H9 (cell line): ENCODE results near the gene PTCD2. TPM values are rescaled to one million over a fixed set of nuclear protein-coding genes. Genes with fewer than 3 reads are reported as not detected.

ENCODE experiments used
- DNase-seq: peaks from one replicate; pipeline ENCODE4 v3.0.0-alpha.2; 2017
- H2AFZ ChIP-seq: one replicate; pipeline ENCODE4 v1.6.1; 2013; ENCODE audit warnings: mild to moderate bottlenecking, low read length, control low read depth, moderate library complexity
- H2AK5ac ChIP-seq: 2 replicates; pipeline ENCODE4 v1.6.1; 2013; ENCODE audit warnings: low read length, control low read depth, mixed read lengths; ENCODE audit not compliant: insufficient read length
- H2BK120ac ChIP-seq: one replicate; pipeline ENCODE4 v1.6.1; 2013; ENCODE audit warnings: low read depth, mild to moderate bottlenecking, low read length, control low read depth, inconsistent platforms; ENCODE audit not compliant: poor library complexity, severe bottlenecking
- H2BK12ac ChIP-seq: 2 replicates; pipeline ENCODE4 v1.6.1; 2013; ENCODE audit warnings: low read length, control low read depth, mixed read lengths, low read depth; ENCODE audit not compliant: insufficient read length
- H2BK15ac ChIP-seq: 2 replicates; pipeline ENCODE4 v1.6.1; 2013; ENCODE audit warnings: low read depth, low read length, control low read depth
- H2BK20ac ChIP-seq: one replicate; pipeline ENCODE4 v1.6.1; 2013; ENCODE audit warnings: low read depth, mild to moderate bottlenecking, low read length, control low read depth, inconsistent platforms; ENCODE audit not compliant: poor library complexity, severe bottlenecking
- H2BK5ac ChIP-seq: 2 replicates; pipeline ENCODE4 v1.6.1; 2013; ENCODE audit warnings: low read length, control low read depth, mixed read lengths; ENCODE audit not compliant: insufficient read length
- H3K14ac ChIP-seq: 2 replicates; pipeline ENCODE4 v1.6.1; 2013; ENCODE audit warnings: low read length, control low read depth; ENCODE audit not compliant: insufficient read depth
- H3K18ac ChIP-seq: 2 replicates; pipeline ENCODE4 v1.6.1; 2013; ENCODE audit warnings: low read depth, mild to moderate bottlenecking, mixed read lengths, low read length, control low read depth; ENCODE audit not compliant: insufficient read length
- H3K23ac ChIP-seq: 2 replicates; pipeline ENCODE4 v1.6.1; 2013; ENCODE audit warnings: low read length, control low read depth, mixed read lengths, low read depth; ENCODE audit not compliant: insufficient read length
- H3K23me2 ChIP-seq: 2 replicates; pipeline ENCODE4 v1.6.1; 2013; ENCODE audit warnings: low read depth, mild to moderate bottlenecking, mixed read lengths, low read length, control low read depth; ENCODE audit not compliant: insufficient read length, poor library complexity, severe bottlenecking
- H3K27ac ChIP-seq: 2 replicates; pipeline ENCODE4 v1.5.1; 2013; ENCODE audit warnings: low read length, control low read depth, mixed read lengths, low read depth; ENCODE audit not compliant: insufficient read length
- H3K27me3 ChIP-seq: 2 replicates; pipeline ENCODE4 v1.6.1; 2013; ENCODE audit warnings: low read length, control low read depth, inconsistent platforms; ENCODE audit not compliant: insufficient read depth
- H3K4ac ChIP-seq: 2 replicates; pipeline ENCODE4 v1.6.1; 2013; ENCODE audit warnings: low read depth, mild to moderate bottlenecking, control low read depth, inconsistent platforms, low read length, moderate library complexity
- H3K4me1 ChIP-seq: 2 replicates; pipeline ENCODE4 v1.6.1; 2013; ENCODE audit warnings: low read length, control low read depth, inconsistent platforms; ENCODE audit not compliant: insufficient read depth
- H3K4me2 ChIP-seq: 2 replicates; pipeline ENCODE4 v1.6.1; 2013; ENCODE audit warnings: low read length, control low read depth, mixed read lengths; ENCODE audit not compliant: insufficient read length, insufficient read depth
- H3K56ac ChIP-seq: 2 replicates; pipeline ENCODE4 v1.6.1; 2013; ENCODE audit warnings: low read depth, mild to moderate bottlenecking, mixed read lengths, low read length, control low read depth; ENCODE audit not compliant: insufficient read length
- H3K79me1 ChIP-seq: 2 replicates; pipeline ENCODE4 v1.6.1; 2013; ENCODE audit warnings: low read depth, mild to moderate bottlenecking, moderate library complexity, low read length, control low read depth, inconsistent platforms; ENCODE audit not compliant: insufficient read depth, poor library complexity, severe bottlenecking
- H3K79me2 ChIP-seq: 2 replicates; pipeline ENCODE4 v1.6.1; 2013; ENCODE audit warnings: low read length, control low read depth, inconsistent platforms; ENCODE audit not compliant: insufficient read depth
- H3K9ac ChIP-seq: 2 replicates; pipeline ENCODE4 v1.6.1; 2013; ENCODE audit warnings: low read length, control low read depth, mixed read lengths; ENCODE audit not compliant: insufficient read length; ENCODE audit errors: extremely low read depth
- H3K9me3 ChIP-seq: one replicate; pipeline ENCODE4 v1.6.1; 2013; ENCODE audit warnings: low read depth, low read length, inconsistent platforms; ENCODE audit not compliant: control insufficient read depth
- H3T11ph ChIP-seq: one replicate; pipeline ENCODE4 v1.6.1; 2013; ENCODE audit warnings: mild to moderate bottlenecking, low read length, control low read depth, inconsistent platforms
- H4K20me1 ChIP-seq: one replicate; pipeline ENCODE4 v1.6.1; 2013; ENCODE audit not compliant: control insufficient read depth, insufficient read length, insufficient read depth
- H4K5ac ChIP-seq: 2 replicates; pipeline ENCODE4 v1.6.1; 2013; ENCODE audit warnings: low read depth, mild to moderate bottlenecking, mixed read lengths, low read length, control low read depth; ENCODE audit not compliant: insufficient read length
- H4K8ac ChIP-seq: replicated peaks from 2 replicates; pipeline ENCODE4 v1.6.1; 2013; ENCODE audit warnings: low read length, control low read depth, mixed read lengths, low read depth; ENCODE audit not compliant: insufficient read length
- H4K91ac ChIP-seq: 2 replicates; pipeline ENCODE4 v1.6.1; 2013; ENCODE audit warnings: low read depth, mild to moderate bottlenecking, moderate library complexity, mixed read lengths, low read length, control low read depth; ENCODE audit not compliant: insufficient read length
- H3K27ac Mint-ChIP-seq, 3 experiments: 2 replicates in 2 of 3; 3 replicates in 1 of 3; pipeline ENCODE4 v1.8.0; 2020 to 2021; ENCODE audit warnings: mixed read lengths in 3 of 3, mild to moderate bottlenecking in 1 of 3, moderate library complexity in 1 of 3
- H3K27me3 Mint-ChIP-seq: 2 replicates; pipeline ENCODE4 v1.8.0; 2021; ENCODE audit warnings: low read depth, mild to moderate bottlenecking, moderate library complexity, mixed read lengths
- H3K36me3 Mint-ChIP-seq, 3 experiments: 2 replicates in 2 of 3; 3 replicates in 1 of 3; pipeline ENCODE4 v1.8.0; 2020 to 2021; ENCODE audit warnings: low read depth in 3 of 3, mixed read lengths in 3 of 3; ENCODE audit not compliant: insufficient read depth in 1 of 3
- H3K4me1 Mint-ChIP-seq, 2 experiments: 2 replicates each; pipeline ENCODE4 v1.8.0; 2020; ENCODE audit warnings: mixed read lengths in 2 of 2
- H3K4me3 Mint-ChIP-seq, 2 experiments: 2 replicates in 1 of 2; 3 replicates in 1 of 2; pipeline ENCODE4 v1.8.0; 2020 to 2021; ENCODE audit warnings: mild to moderate bottlenecking in 2 of 2, mixed read lengths in 2 of 2, moderate library complexity in 1 of 2
- H3K9me3 Mint-ChIP-seq, 2 experiments: 2 replicates in 1 of 2; 3 replicates in 1 of 2; pipeline ENCODE4 v1.8.0; 2020; ENCODE audit warnings: mild to moderate bottlenecking in 2 of 2, mixed read lengths in 2 of 2, moderate library complexity in 1 of 2
- CTCF ChIP-seq: fragments of 200-600 bp; sonication (generic); conservative IDR thresholded peaks from 3 replicates; pipeline ENCODE4 v1.8.0; 2021; ENCODE audit warnings: antibody characterized with exemption, mild to moderate bottlenecking
- WGBS: extraction: QIAGEN DNeasy Blood & Tissue Kit; methylation state at CpG from one replicate; pipeline ENCODE4 v1.1.7; 2013; ENCODE audit warnings: missing lambda C conversion rate, low lambda C conversion rate, mixed read lengths; ENCODE audit not compliant: insufficient read length; ENCODE audit errors: extremely low coverage; 5-methylcytosine and 5-hydroxymethylcytosine counted together
- total RNA-seq: library from RNA; stranded (reverse); gene quantifications from 2 replicates; pipeline ENCODE4 v1.2.1, GENCODE V29; 2021

The PTCD2 gene
- total RNA-seq, 1 experiment from 2014 or later, result 12.7 TPM

GRCh38 chr5:72386639-72387038, 66.5 kb downstream of the PTCD2 start:
- Histone ChIP-seq H3K79me1 (no peaks in the 10 kb centered on the region), H3T11ph (no peak overlapping the region), H4K20me1 (no peaks in the 10 kb centered on the region), H2AFZ (no peak overlapping the region), H2AK5ac (no peak overlapping the region), H3K23ac (no peak overlapping the region), H2BK12ac (no peak overlapping the region), H2BK20ac (no peak overlapping the region), H3K4me2 (no peak overlapping the region), H4K8ac (no peak overlapping the region), H3K4me1 (no peaks in the 10 kb centered on the region), H2BK15ac (no peak overlapping the region), H3K9ac (no peak overlapping the region), H2BK120ac (no peak overlapping the region), H4K5ac (no peak overlapping the region), H3K18ac (no peak overlapping the region), H4K91ac (no peak overlapping the region), H3K27me3 (no peaks in the 10 kb centered on the region; the same call in 1 of the 2 replicates), H3K4ac (no peak overlapping the region), H3K27ac (no peak overlapping the region), H3K79me2 (no peaks in the 10 kb centered on the region), H3K56ac (no peak overlapping the region), H3K9me3 (no peaks in the 10 kb centered on the region), H3K14ac (no peak overlapping the region), H3K23me2 (no peaks in the 10 kb centered on the region), H2BK5ac (no peak overlapping the region)
- WGBS, result no CpG with 5 or more reads among the region's 1 CpG
- Mint-ChIP-seq H3K27me3 (peaks cover 9% of the 10 kb centered on the region), H3K9me3 (no peaks in the 10 kb centered on the region), H3K36me3 (no peaks in the 10 kb centered on the region), H3K4me3 (no peak overlapping the region), H3K27ac (no peak overlapping the region; a peak in 1 of 7 replicates), H3K4me1 (no peaks in the 10 kb centered on the region)
- DNase-seq, result no peak
- no peak for TF ChIP-seq CTCF
